ENCODE results near the gene CYBA.

DNA sequence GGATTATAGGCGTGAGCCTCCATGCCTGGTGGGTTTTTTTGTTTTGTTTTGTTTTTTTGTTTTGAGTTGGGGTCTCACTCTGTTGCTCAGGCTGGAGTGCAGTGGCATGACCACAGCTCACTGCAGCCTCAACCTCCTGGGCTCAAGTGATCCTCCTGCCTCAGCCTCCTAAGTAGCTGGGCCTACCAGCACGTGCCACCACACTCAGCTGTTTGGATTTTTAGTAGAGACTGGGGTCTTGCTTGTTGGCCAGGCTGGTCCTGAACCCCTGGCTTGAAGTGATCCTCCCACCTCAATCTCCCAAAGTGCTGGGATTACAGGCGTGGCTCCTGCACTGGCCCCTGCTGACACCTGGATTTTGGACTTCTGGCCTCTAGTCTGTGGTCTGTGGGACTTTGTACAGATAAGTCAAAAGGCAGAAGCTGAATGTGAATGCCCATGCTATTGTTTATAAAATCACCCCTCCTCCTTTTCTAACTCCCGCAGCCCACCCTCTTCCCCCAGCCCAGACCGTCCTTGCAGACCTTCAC is 29.8 kb upstream of the CYBA start:
- TF ChIP-seq, protein P1, sequence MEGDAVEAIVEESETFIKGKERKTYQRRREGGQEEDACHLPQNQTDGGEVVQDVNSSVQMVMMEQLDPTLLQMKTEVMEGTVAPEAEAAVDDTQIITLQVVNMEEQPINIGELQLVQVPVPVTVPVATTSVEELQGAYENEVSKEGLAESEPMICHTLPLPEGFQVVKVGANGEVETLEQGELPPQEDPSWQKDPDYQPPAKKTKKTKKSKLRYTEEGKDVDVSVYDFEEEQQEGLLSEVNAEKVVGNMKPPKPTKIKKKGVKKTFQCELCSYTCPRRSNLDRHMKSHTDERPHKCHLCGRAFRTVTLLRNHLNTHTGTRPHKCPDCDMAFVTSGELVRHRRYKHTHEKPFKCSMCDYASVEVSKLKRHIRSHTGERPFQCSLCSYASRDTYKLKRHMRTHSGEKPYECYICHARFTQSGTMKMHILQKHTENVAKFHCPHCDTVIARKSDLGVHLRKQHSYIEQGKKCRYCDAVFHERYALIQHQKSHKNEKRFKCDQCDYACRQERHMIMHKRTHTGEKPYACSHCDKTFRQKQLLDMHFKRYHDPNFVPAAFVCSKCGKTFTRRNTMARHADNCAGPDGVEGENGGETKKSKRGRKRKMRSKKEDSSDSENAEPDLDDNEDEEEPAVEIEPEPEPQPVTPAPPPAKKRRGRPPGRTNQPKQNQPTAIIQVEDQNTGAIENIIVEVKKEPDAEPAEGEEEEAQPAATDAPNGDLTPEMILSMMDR (IDR thresholded peaks at IDR 0.05; ENCODE audit: low read depth, low read length): no peak
- no peak for TF ChIP-seq EZH2phosphoT487 (IDR thresholded peaks at IDR 0.05; ENCODE audit: low read depth)

Measured in OCI-LY3 (cell line).